ENCODE data around the gene CNGA3.
"Not testable (repeated sequence)": the region's sequence is repeated elsewhere in the genome, so short reads cannot be mapped to it uniquely, and the experiment has no call there.

CNGA3 gene

GRCh38 chr2:98314251-98314650 lies 32.0 kb upstream of the CNGA3 start:
- Histone ChIP-seq H4K20me1 (ENCODE audit: insufficient read depth, low read length) (no peaks in the 10 kb centered on the region), H3K36me3 (ENCODE audit: insufficient read depth, low read length) (no peaks in the 10 kb centered on the region), H3K27me3 (ENCODE audit: insufficient read depth, low read length) (no peaks in the 10 kb centered on the region), H3K9me2 (ENCODE audit: low read depth, low read length) (no peaks in the 10 kb centered on the region), H3K27ac (ENCODE audit: low read depth, low read length, poor library complexity, severe bottlenecking) (no peak overlapping the region), H3K9ac (ENCODE audit: low read length) (no peak overlapping the region), H3K9me3 (ENCODE audit: low read length) (no peaks in the 10 kb centered on the region), H3K4me3 (ENCODE audit: low read depth, low read length, poor library complexity, severe bottlenecking) (no peak overlapping the region), H3K4me1 (ENCODE audit: insufficient read depth, low read length, severe bottlenecking) (no peaks in the 10 kb centered on the region), H2AFZ (ENCODE audit: low read length) (no peak overlapping the region), H3K79me2 (ENCODE audit: insufficient read depth, low read length) (no peaks in the 10 kb centered on the region), H3F3A (ENCODE audit: insufficient read depth, low read length) (no peaks in the 10 kb centered on the region), H3K4me2 (ENCODE audit: low read length) (no peak overlapping the region)
- TF ChIP-seq EZH2 (IDR thresholded peaks at IDR 0.05; ENCODE audit: borderline replicate concordance, low read length), result no peak
- no peak for TF ChIP-seq CTCF (IDR thresholded peaks at IDR 0.05; ENCODE audit: low read length)

GRCh38 chr2:98315957-98316356 lies 30.3 kb upstream of the CNGA3 start:
- no peaks in the 10 kb centered on the region for H4K20me1 ChIP-seq (ENCODE audit: insufficient read depth, low read length)
- H3K9me2 ChIP-seq (ENCODE audit: low read depth, low read length), result no peaks in the 10 kb centered on the region
- H3K9me3 ChIP-seq (ENCODE audit: low read length), result no peaks in the 10 kb centered on the region
- no peak overlapping the region for H3K4me2 ChIP-seq (ENCODE audit: low read length)
- no peak overlapping the region for H2AFZ ChIP-seq (ENCODE audit: low read length)
- no peaks in the 10 kb centered on the region for H3K79me2 ChIP-seq (ENCODE audit: insufficient read depth, low read length)
- H3K4me3 ChIP-seq (ENCODE audit: low read depth, low read length, poor library complexity, severe bottlenecking), result no peak overlapping the region
- H3K27me3 ChIP-seq (ENCODE audit: insufficient read depth, low read length), result no peaks in the 10 kb centered on the region
- no peak for TF ChIP-seq EZH2 (IDR thresholded peaks at IDR 0.05; ENCODE audit: borderline replicate concordance, low read length)
- no peaks in the 10 kb centered on the region for H3K4me1 ChIP-seq (ENCODE audit: insufficient read depth, low read length, severe bottlenecking)
- H3K27ac ChIP-seq (ENCODE audit: low read depth, low read length, poor library complexity, severe bottlenecking), result no peak overlapping the region
- no peak overlapping the region for H3K9ac ChIP-seq (ENCODE audit: low read length)
- H3K36me3 ChIP-seq (ENCODE audit: insufficient read depth, low read length), result no peaks in the 10 kb centered on the region
- no peaks in the 10 kb centered on the region for H3F3A ChIP-seq (ENCODE audit: insufficient read depth, low read length)

- H3K4me2 ChIP-seq (ENCODE audit: low read length), result no peak overlapping the region
- H3K9ac ChIP-seq (ENCODE audit: low read length), result no peak overlapping the region
- no peak overlapping the region for H3K4me3 ChIP-seq (ENCODE audit: low read depth, low read length, poor library complexity, severe bottlenecking)
- H3K4me1 ChIP-seq (ENCODE audit: insufficient read depth, low read length, severe bottlenecking), result no peaks in the 10 kb centered on the region
- TF ChIP-seq CTCF (IDR thresholded peaks at IDR 0.05; ENCODE audit: low read length), result no peak
- TF ChIP-seq EZH2 (IDR thresholded peaks at IDR 0.05; ENCODE audit: borderline replicate concordance, low read length), result no peak
- H3K27me3 ChIP-seq (ENCODE audit: insufficient read depth, low read length), result no peaks in the 10 kb centered on the region
- H2AFZ ChIP-seq (ENCODE audit: low read length), result no peak overlapping the region
- H4K20me1 ChIP-seq (ENCODE audit: insufficient read depth, low read length), result no peaks in the 10 kb centered on the region
- H3K9me3 ChIP-seq (ENCODE audit: low read length), result no peaks in the 10 kb centered on the region
- H3F3A ChIP-seq (ENCODE audit: insufficient read depth, low read length), result no peaks in the 10 kb centered on the region
- no peak overlapping the region for H3K27ac ChIP-seq (ENCODE audit: low read depth, low read length, poor library complexity, severe bottlenecking)
- no peaks in the 10 kb centered on the region for H3K79me2 ChIP-seq (ENCODE audit: insufficient read depth, low read length)
- H3K9me2 ChIP-seq (ENCODE audit: low read depth, low read length), result no peaks in the 10 kb centered on the region
- no peaks in the 10 kb centered on the region for H3K36me3 ChIP-seq (ENCODE audit: insufficient read depth, low read length)
Observed at GRCh38 chr2:98317214-98317613, 29.0 kb upstream of the CNGA3 start.

GRCh38 chr2:98320171-98320570 lies 26.1 kb upstream of the CNGA3 start:
- H3K9me3 ChIP-seq (ENCODE audit: low read length); H3K27ac ChIP-seq (ENCODE audit: low read depth, low read length, poor library complexity, severe bottlenecking); H3K27me3 ChIP-seq (ENCODE audit: insufficient read depth, low read length): not testable (repeated sequence)

More at GRCh38 chr2:98320171-98320570, 26.1 kb upstream of the CNGA3 start:
- H3K4me1 ChIP-seq (ENCODE audit: insufficient read depth, low read length, severe bottlenecking); H3K9ac ChIP-seq (ENCODE audit: low read length); H2AFZ ChIP-seq (ENCODE audit: low read length); H3K4me2 ChIP-seq (ENCODE audit: low read length); H3K36me3 ChIP-seq (ENCODE audit: insufficient read depth, low read length); H4K20me1 ChIP-seq (ENCODE audit: insufficient read depth, low read length); H3K9me2 ChIP-seq (ENCODE audit: low read depth, low read length); H3F3A ChIP-seq (ENCODE audit: insufficient read depth, low read length); H3K79me2 ChIP-seq (ENCODE audit: insufficient read depth, low read length); H3K4me3 ChIP-seq (ENCODE audit: low read depth, low read length, poor library complexity, severe bottlenecking): not testable (repeated sequence)

Measured in OCI-LY1 (cell line).